Stimulated activated CD8-positive, alpha-beta memory T cell treated with anti-CD3 and anti-CD28 coated beads, Interleukin-4, amount 100 ng/mL, for 48 hours (primary cell): ENCODE measurements around the gene NACA.

Source experiments
- DNase-seq: peaks from one replicate; pipeline ENCODE4 v3.0.0-alpha.2; 2020

NACA gene

GRCh38 chr12:56687223-56688128 is 37.6 kb downstream of the NACA start:
- peak; percentile 68 for DNase-seq

GRCh38 chr12:56684745-56685359 is 40.2 kb downstream of the NACA start:
- DNase-seq: peak; percentile 27

- DNase-seq: peak; percentile 18
Measured at GRCh38 chr12:56682323-56682722, 42.8 kb downstream of the NACA start.

GRCh38 chr12:56679883-56680575 is 45.1 kb downstream of the NACA start:
- peak; percentile 32 for DNase-seq

GRCh38 chr12:56678852-56679251 is 46.2 kb downstream of the NACA start:
- DNase-seq: peak; percentile 26

- peak; percentile 25 for DNase-seq
Measured at GRCh38 chr12:56677680-56678079, 47.4 kb downstream of the NACA start.

- peak; percentile 22 for DNase-seq
Measured at GRCh38 chr12:56676851-56677580, 48.1 kb downstream of the NACA start.

- no peak for DNase-seq
Measured at GRCh38 chr12:56671608-56672007, 53.5 kb downstream of the NACA start.

- DNase-seq: no peak
Measured at GRCh38 chr12:56670836-56671235, 54.3 kb downstream of the NACA start.

- no peak for DNase-seq
Measured at GRCh38 chr12:56668197-56668457, 57.0 kb downstream of the NACA start.
